Measurements from ENCODE around the gene LYSMD2.

Gene LYSMD2

GRCh38 chr15:51751697-51752683, 14.5 kb upstream of the LYSMD2 start:
- DNase-seq, result peak; percentile 44

- peak; percentile 34 for DNase-seq
Measured at GRCh38 chr15:51750792-51751696, 13.6 kb upstream of the LYSMD2 start, which contains the start of gene TMOD2. Gene TMOD2, plus strand, starts transcription at chr15:51751597. Its CDS starts 14,845 bp downstream, at chr15:51766442.

- no peak for DNase-seq
Measured at GRCh38 chr15:51750186-51750585, 12.7 kb upstream of the LYSMD2 start.

- no peak for DNase-seq
Measured at GRCh38 chr15:51749307-51749706, 11.9 kb upstream of the LYSMD2 start.

GRCh38 chr15:51739061-51739712, 1.7 kb upstream of the LYSMD2 start:
- no peak for DNase-seq

- DNase-seq, result no peak
Measured at GRCh38 chr15:51738553-51738952, 1.1 kb upstream of the LYSMD2 start.

GRCh38 chr15:51736751-51737521, 519 bp downstream of the LYSMD2 start:
- no peak for DNase-seq

DNA sequence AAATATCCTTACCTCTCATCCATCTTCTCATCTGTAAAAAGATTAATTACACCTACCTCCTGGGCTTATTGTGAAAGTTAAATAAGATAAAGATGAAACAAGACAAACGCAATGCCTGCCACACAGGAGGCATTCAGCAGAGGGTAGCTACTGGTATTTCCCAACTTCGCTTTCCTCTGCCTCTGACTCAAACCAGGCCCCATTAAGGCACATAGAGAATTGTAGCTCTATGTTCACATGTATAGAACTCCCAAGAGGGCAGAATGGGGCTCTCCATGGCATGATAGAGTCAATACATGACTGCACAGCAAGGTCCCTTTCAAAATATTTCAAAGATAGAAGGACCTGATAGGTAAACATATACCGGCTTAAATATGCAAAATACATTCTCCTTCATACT, 1.4 kb downstream of the LYSMD2 start:
- no peak for DNase-seq

- no peak for DNase-seq
Measured at GRCh38 chr15:51735228-51736010, 2.0 kb downstream of the LYSMD2 start.

DNA sequence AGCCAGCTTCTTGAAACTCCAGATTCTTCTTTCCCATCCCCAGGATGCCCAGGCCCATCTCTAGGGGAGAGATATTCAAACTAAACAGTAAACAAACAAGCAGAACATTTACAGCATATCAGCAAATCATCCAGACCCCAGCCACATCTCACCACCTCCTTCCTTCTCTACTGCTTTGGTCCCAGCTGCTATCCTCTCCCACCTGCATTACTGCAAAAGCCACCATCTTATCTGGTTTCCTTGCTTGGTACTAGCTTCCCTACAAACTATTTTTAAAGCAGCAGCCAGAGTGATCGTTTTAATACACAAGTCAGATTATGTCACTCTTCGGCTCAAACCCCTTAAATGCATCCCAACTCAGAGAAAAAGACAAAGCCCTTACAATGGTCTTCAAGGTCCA, 4.8 kb downstream of the LYSMD2 start:
- DNase-seq, result no peak

DNA sequence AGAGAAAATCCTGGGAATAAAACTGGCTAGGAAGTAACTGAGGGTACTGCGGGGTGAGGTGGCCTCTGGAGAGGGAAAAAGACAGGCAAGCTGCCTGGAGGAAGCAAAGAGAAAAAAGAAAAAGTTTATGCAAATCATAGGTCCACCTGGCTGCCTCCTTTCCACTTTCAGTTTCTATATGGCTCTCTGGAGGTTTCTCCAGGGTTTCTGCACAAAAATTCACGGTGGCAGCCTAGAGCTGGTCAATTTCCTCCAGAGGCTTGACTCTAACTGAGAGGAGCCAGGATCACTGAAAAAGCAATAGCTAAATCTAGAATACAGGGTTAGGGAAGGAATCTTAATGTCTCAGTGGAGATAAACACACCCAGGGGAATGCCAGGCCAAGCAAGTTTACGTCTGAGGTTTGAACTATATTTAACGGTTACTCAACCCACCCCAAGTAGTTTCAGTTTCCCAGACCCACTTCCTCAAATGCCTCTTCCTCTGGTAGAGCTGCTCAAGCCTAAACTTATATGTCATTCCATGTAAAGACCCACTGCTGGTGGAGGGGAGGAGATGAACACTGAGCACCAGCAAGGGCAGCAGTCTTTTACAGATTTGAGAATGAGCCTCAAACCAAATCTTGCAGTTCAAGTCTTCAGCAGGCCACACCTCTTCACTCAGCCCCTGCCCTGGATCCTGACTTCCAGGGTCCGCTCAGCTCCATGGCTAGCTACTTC, 5.7 kb downstream of the LYSMD2 start:
- peak; percentile 48 for DNase-seq

GRCh38 chr15:51727141-51727897, 10.1 kb downstream of the LYSMD2 start:
- DNase-seq, result peak; percentile 76

- DNase-seq, result peak; percentile 93
Measured at GRCh38 chr15:51726302-51727073, 11.0 kb downstream of the LYSMD2 start.

- DNase-seq, result no peak
Measured at GRCh38 chr15:51724673-51725072, 12.8 kb downstream of the LYSMD2 start.

GRCh38 chr15:51724199-51724598, 13.3 kb downstream of the LYSMD2 start:
- no peak for DNase-seq

- DNase-seq, result no peak
Measured at GRCh38 chr15:51721199-51721960, 16.1 kb downstream of the LYSMD2 start.

GRCh38 chr15:51720201-51720995, 17.1 kb downstream of the LYSMD2 start:
- no peak for DNase-seq
